OCI-LY1 (cell line): Measurements from ENCODE around the gene GSDMA.

Source experiments
- H2AFZ ChIP-seq: fragments of 200-600 bp; sonication (generic), shearing (Covaris generic); 2 replicates; pipeline ENCODE4 v1.6.0; 2014; ENCODE audit warnings: antibody characterized with exemption, mild to moderate bottlenecking, low read length
- H3F3A ChIP-seq: fragments of 200-600 bp; sonication (generic), shearing (Covaris generic); 2 replicates; pipeline ENCODE4 v1.6.0; 2014; ENCODE audit warnings: mild to moderate bottlenecking, antibody characterized with exemption, low read length, moderate library complexity; ENCODE audit not compliant: insufficient read depth
- H3K27ac ChIP-seq: fragments of 200-600 bp; sonication (generic); 2 replicates; pipeline ENCODE4 v1.5.1; 2014; ENCODE audit warnings: low read length, mixed run types, mild to moderate bottlenecking, low read depth; ENCODE audit not compliant: poor library complexity, severe bottlenecking
- H3K27me3 ChIP-seq: fragments of 200-600 bp; sonication (generic); 2 replicates; pipeline ENCODE4 v1.6.0; 2014; ENCODE audit warnings: antibody characterized with exemption, mild to moderate bottlenecking, low read length, moderate library complexity; ENCODE audit not compliant: insufficient read depth
- H3K36me3 ChIP-seq: fragments of 200-600 bp; sonication (generic); 2 replicates; pipeline ENCODE4 v1.6.1; 2014; ENCODE audit warnings: mild to moderate bottlenecking, antibody characterized with exemption, low read length, moderate library complexity, mixed read lengths; ENCODE audit not compliant: insufficient read depth
- H3K4me1 ChIP-seq: fragments of 200-600 bp; sonication (generic); 2 replicates; pipeline ENCODE4 v1.5.1; 2014; ENCODE audit warnings: mild to moderate bottlenecking, low read length, moderate library complexity; ENCODE audit not compliant: insufficient read depth, severe bottlenecking
- H3K4me2 ChIP-seq: fragments of 200-600 bp; sonication (generic), shearing (Covaris generic); 2 replicates; pipeline ENCODE4 v1.6.1; 2014; ENCODE audit warnings: low read length
- H3K4me3 ChIP-seq: fragments of 200-600 bp; sonication (generic); 2 replicates; pipeline ENCODE4 v1.5.1; 2014; ENCODE audit warnings: low read length, low read depth, mild to moderate bottlenecking, mixed read lengths; ENCODE audit not compliant: poor library complexity, severe bottlenecking
- H3K79me2 ChIP-seq: fragments of 200-600 bp; shearing (Covaris generic); 2 replicates; pipeline ENCODE4 v1.6.1; 2016; ENCODE audit warnings: mixed run types, low read length, mixed read lengths; ENCODE audit not compliant: insufficient read depth
- H3K9ac ChIP-seq: fragments of 200-600 bp; sonication (generic), shearing (Covaris generic); 2 replicates; pipeline ENCODE4 v1.6.1; 2014; ENCODE audit warnings: mild to moderate bottlenecking, low read length, mixed read lengths
- H3K9me2 ChIP-seq: fragments of 200-600 bp; sonication (generic), shearing (Covaris generic); 2 replicates; pipeline ENCODE4 v1.6.1; 2014; ENCODE audit warnings: low read depth, mild to moderate bottlenecking, low read length, mixed read lengths
- H3K9me3 ChIP-seq: fragments of 200-600 bp; shearing (Covaris generic); 2 replicates; pipeline ENCODE4 v1.6.1; 2014; ENCODE audit warnings: low read length, mixed read lengths
- H4K20me1 ChIP-seq: fragments of 200-600 bp; sonication (generic), shearing (Covaris generic); 2 replicates; pipeline ENCODE4 v1.6.0; 2016; ENCODE audit warnings: mild to moderate bottlenecking, low read length; ENCODE audit not compliant: insufficient read depth
- EZH2 ChIP-seq: fragments of 200-600 bp; sonication (generic), shearing (Covaris generic); IDR thresholded peaks from 2 replicates; pipeline ENCODE4 v1.8.0; 2017; ENCODE audit warnings: borderline replicate concordance, mixed run types, mild to moderate bottlenecking, antibody characterized with exemption, low read length, moderate library complexity, mixed read lengths
- TF ChIP-seq, protein P1 (sequence below): fragments of 200-600 bp; sonication (generic), shearing (Covaris generic); IDR thresholded peaks from 2 replicates; pipeline ENCODE4 v1.5.1; 2017; ENCODE audit warnings: mild to moderate bottlenecking, antibody characterized with exemption, low read length, moderate library complexity, mixed read lengths

GSDMA gene

GRCh38 chr17:39939106-39939505, 23.7 kb upstream of the GSDMA start:
- H3K4me1 ChIP-seq = peaks cover 35% of the 10 kb centered on the region
- H3K4me3 ChIP-seq = no peak overlapping the region
- H3K9me3 ChIP-seq = no peaks in the 10 kb centered on the region
- peak overlapping the region; percentile 11 for H3K27ac ChIP-seq
- H3K27me3 ChIP-seq = no peaks in the 10 kb centered on the region
- H4K20me1 ChIP-seq = no peaks in the 10 kb centered on the region
- H3K4me2 ChIP-seq = 0 out of 2 replicates have a peak overlapping the region, but pooled peaks have one; percentile 13
- no peaks in the 10 kb centered on the region for H3K9me2 ChIP-seq
- no peaks in the 10 kb centered on the region for H3F3A ChIP-seq
- TF ChIP-seq, protein P1, sequence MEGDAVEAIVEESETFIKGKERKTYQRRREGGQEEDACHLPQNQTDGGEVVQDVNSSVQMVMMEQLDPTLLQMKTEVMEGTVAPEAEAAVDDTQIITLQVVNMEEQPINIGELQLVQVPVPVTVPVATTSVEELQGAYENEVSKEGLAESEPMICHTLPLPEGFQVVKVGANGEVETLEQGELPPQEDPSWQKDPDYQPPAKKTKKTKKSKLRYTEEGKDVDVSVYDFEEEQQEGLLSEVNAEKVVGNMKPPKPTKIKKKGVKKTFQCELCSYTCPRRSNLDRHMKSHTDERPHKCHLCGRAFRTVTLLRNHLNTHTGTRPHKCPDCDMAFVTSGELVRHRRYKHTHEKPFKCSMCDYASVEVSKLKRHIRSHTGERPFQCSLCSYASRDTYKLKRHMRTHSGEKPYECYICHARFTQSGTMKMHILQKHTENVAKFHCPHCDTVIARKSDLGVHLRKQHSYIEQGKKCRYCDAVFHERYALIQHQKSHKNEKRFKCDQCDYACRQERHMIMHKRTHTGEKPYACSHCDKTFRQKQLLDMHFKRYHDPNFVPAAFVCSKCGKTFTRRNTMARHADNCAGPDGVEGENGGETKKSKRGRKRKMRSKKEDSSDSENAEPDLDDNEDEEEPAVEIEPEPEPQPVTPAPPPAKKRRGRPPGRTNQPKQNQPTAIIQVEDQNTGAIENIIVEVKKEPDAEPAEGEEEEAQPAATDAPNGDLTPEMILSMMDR = no peak
- TF ChIP-seq EZH2 = no peak
- no peaks in the 10 kb centered on the region for H3K36me3 ChIP-seq
- H2AFZ ChIP-seq = no peak overlapping the region
- no peaks in the 10 kb centered on the region for H3K79me2 ChIP-seq
- no peak overlapping the region for H3K9ac ChIP-seq

- Histone ChIP-seq H3K27ac (peak overlapping the region; percentile 19), H3K9me3 (no peaks in the 10 kb centered on the region), H3K9ac (no peak overlapping the region; the same call in 1 of the 2 replicates), H3F3A (no peaks in the 10 kb centered on the region), H2AFZ (no peak overlapping the region), H3K4me2 (peak overlapping the region; percentile 13; the same call in 1 of the 2 replicates), H3K4me1 (peaks cover 30% of the 10 kb centered on the region), H3K9me2 (no peaks in the 10 kb centered on the region), H3K27me3 (no peaks in the 10 kb centered on the region), H3K4me3 (no peak overlapping the region), H4K20me1 (no peaks in the 10 kb centered on the region), H3K79me2 (no peaks in the 10 kb centered on the region), H3K36me3 (no peaks in the 10 kb centered on the region)
- TF ChIP-seq, protein P1 = peak; percentile 67
- TF ChIP-seq EZH2 = no peak
Observed at GRCh38 chr17:39939588-39940419, 23.0 kb upstream of the GSDMA start.

- H3K36me3 ChIP-seq = no peaks in the 10 kb centered on the region
- no peak overlapping the region for H3K9ac ChIP-seq
- no peak overlapping the region for H2AFZ ChIP-seq
- no peaks in the 10 kb centered on the region for H3K9me3 ChIP-seq
- no peaks in the 10 kb centered on the region for H4K20me1 ChIP-seq
- H3K27me3 ChIP-seq = no peaks in the 10 kb centered on the region
- no peaks in the 10 kb centered on the region for H3K79me2 ChIP-seq
- H3K4me3 ChIP-seq = no peak overlapping the region
- H3K4me1 ChIP-seq = peaks cover 23% of the 10 kb centered on the region
- no peak overlapping the region for H3K27ac ChIP-seq
- H3K9me2 ChIP-seq = no peaks in the 10 kb centered on the region
- TF ChIP-seq, protein P1 = no peak
- TF ChIP-seq EZH2 = no peak
- no peak overlapping the region for H3K4me2 ChIP-seq
- H3F3A ChIP-seq = no peaks in the 10 kb centered on the region
Observed at GRCh38 chr17:39943702-39944392, 19.0 kb upstream of the GSDMA start.
